ENCODE results near the gene SIGLEC14.
"Not testable (repeated sequence)": the region's sequence is repeated elsewhere in the genome, so short reads cannot be mapped to it uniquely, and the experiment has no call there.

SIGLEC14 gene

DNA sequence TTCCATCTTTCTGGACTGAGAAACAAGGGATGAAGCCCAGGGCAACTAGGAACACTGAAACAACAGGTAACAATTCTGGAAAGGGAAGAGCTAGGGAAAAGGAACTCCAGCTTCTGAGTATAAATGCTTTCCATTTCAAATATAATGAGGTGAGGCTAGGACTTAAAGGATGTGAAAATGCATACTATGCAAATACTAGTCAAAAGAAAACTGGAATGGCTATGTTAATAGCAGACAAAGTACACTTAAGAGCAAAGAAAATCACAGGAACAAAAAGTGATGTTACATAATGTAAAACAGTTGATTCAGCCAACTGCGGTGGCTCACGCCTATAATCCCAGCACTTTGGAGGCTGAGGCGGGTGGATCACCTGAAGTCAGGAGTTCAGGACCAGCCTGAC is 6.2 kb downstream of the SIGLEC14 start:
- in situ Hi-C loops (cut with MboI; ENCODE audit: low pct_unique_long_range_greater_than_20kb, low sequenced_read_pairs, unreplicated experiment): no loop called here

DNA sequence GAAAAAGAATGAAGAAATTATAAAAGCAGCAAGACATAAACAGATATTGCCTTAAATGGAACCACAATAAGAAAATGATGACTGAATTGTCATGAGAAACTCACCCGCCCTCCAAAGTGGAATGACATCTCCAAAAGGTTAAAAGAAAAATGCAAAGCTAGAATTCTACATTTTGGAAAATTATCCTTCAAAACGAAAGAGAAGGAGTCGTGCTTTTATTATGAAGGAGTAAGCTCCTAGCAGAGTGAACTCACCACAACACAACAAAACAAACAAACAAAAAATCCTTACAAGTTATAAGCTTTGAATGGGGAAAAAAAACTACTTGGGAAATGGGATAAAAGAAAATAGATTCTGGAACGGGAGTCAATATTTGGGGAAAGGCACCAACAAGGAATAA is 6.7 kb downstream of the SIGLEC14 start:
- TF ChIP-seq, protein P1, sequence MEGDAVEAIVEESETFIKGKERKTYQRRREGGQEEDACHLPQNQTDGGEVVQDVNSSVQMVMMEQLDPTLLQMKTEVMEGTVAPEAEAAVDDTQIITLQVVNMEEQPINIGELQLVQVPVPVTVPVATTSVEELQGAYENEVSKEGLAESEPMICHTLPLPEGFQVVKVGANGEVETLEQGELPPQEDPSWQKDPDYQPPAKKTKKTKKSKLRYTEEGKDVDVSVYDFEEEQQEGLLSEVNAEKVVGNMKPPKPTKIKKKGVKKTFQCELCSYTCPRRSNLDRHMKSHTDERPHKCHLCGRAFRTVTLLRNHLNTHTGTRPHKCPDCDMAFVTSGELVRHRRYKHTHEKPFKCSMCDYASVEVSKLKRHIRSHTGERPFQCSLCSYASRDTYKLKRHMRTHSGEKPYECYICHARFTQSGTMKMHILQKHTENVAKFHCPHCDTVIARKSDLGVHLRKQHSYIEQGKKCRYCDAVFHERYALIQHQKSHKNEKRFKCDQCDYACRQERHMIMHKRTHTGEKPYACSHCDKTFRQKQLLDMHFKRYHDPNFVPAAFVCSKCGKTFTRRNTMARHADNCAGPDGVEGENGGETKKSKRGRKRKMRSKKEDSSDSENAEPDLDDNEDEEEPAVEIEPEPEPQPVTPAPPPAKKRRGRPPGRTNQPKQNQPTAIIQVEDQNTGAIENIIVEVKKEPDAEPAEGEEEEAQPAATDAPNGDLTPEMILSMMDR (IDR thresholded peaks at IDR 0.05; ENCODE audit: extremely low read depth, insufficient read depth, missing control alignments): no peak
- in situ Hi-C loops (cut with MboI; ENCODE audit: low pct_unique_long_range_greater_than_20kb, low sequenced_read_pairs, unreplicated experiment): no loop called here
- DNase-seq (ENCODE audit: low spot score): no peak

More for the DNA sequence above, 6.2 kb downstream of the SIGLEC14 start:
- DNase-seq (ENCODE audit: low spot score): no peak
- TF ChIP-seq, protein P1 (IDR thresholded peaks at IDR 0.05; ENCODE audit: extremely low read depth, insufficient read depth, missing control alignments): no peak

DNA sequence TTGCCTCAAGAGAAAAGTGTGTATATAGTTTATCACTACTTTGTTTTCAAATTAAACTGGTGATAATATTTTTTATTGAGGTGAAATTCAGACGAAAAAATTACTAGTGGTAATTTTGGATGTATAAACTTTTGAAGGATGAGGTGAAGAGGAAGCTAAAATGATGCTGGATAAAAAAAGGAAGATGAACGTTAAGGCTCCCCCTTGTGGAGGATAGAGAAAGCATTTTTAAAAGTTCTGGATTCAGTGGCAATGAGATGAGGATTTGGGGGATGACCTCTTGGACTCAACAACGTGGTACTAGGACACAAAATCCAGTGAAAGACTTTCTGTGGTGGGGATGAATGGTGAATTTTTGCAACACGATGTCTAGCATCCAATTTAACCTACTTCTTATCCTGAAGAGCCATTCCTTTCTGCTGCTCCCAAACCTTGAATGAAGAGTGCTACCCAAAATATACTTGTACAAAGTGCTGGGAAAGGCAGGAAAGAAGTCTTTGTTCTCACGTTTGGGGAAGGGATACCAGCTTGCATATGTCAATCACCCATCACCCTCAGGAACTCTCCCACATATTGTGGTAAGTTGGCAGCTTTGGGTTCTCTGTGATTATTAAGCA is 9.2 kb downstream of the SIGLEC14 start:
- TF ChIP-seq, protein P1 (IDR thresholded peaks at IDR 0.05; ENCODE audit: extremely low read depth, insufficient read depth, missing control alignments): peak; percentile 43
- DNase-seq (ENCODE audit: low spot score): no peak
- in situ Hi-C loops (cut with MboI; ENCODE audit: low pct_unique_long_range_greater_than_20kb, low sequenced_read_pairs, unreplicated experiment): no loop called here

DNA sequence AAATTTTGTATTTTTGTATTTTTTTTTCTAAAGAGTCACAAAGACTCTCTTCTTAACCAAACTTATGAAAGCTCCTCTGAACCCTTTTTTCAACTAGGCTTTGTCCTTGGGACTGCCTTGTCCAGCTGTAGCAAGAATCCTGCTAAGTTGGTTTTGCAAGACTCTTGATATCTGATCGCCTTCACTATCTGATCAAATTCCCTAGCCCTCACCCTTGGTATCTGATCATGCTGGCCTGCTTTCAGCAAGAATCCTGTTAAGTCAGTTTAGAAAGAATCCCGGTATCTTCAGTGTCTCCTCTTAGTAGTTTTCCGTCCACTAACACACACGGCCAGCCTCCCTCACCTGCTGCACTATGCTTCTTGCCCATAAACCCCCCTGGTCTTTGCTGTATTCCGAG is 14.5 kb downstream of the SIGLEC14 start:
- TF ChIP-seq, protein P1 (IDR thresholded peaks at IDR 0.05; ENCODE audit: extremely low read depth, insufficient read depth, missing control alignments): no peak
- in situ Hi-C loops (cut with MboI; ENCODE audit: low pct_unique_long_range_greater_than_20kb, low sequenced_read_pairs, unreplicated experiment): no loop called here
- DNase-seq (ENCODE audit: low spot score): no peak

DNA sequence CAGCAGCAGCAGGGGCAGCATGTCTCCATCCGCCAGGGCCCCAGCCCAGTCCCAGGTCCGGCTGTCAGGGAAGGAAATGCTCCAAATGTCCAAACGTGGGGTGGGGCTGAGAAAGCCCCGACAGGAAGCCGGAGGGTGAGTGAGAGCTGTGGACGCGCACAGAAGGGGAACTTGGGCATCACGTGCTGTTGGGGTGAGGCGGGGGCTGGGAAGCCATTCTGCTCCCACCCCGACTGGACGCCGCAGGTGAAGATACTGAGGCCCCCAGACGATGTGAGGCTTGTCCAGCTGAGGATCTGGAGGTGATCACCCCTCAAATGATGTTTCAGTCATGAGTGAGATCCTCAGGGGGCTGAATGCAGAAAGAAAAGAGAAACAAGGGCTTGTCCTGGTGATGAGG is 16.3 kb downstream of the SIGLEC14 start, which contains the start of gene SIGLEC5:
TSS of gene SIGLEC5 (minus strand) at position 87 of the 400 bp plus-strand sequence. CDS start at position 21, 66 bp downstream.
- DNase-seq (ENCODE audit: low spot score); in situ Hi-C loops (cut with MboI; ENCODE audit: low pct_unique_long_range_greater_than_20kb, low sequenced_read_pairs, unreplicated experiment): not testable (repeated sequence)

DNA sequence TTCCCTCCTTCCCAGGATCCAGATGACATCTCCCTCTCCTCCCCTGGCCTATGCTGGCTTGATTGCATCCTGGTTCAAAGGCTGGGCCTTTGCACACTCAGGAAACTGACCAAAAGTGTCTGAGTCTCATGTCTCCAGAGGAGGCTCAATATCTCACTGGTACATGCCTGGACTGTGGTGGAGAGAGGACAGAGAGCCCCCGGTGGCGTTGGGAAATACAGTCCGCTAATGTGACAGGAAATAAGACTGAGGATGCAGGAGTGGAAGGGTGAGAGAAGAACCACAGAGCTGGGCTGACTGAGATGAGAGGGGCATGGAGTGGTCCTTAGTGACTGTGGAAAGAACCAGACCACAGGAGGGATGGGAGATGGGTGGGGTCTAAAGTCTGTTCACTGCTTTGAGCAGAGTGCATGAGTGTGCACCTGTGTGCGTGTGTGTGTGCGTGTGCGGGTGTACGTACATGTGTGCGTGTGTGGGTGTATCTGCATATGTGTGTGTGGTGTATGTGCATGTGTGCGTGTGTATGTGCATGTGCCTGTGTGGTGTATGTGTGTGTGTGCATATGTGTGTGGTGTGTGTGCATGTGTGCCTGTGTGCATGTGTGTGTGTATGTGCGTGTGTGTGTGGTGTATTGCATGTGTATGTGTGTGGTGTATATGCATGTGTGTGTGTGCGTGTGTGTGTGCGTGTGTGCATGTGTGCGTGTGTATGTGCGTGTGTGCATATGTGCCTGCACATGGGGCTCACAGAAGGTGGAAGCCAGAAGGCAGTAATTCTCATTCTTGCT is 18.3 kb downstream of the SIGLEC14 start:
- TF ChIP-seq, protein P1 (IDR thresholded peaks at IDR 0.05; ENCODE audit: extremely low read depth, insufficient read depth, missing control alignments): no peak
- DNase-seq (ENCODE audit: low spot score): no peak
- in situ Hi-C loops (cut with MboI; ENCODE audit: low pct_unique_long_range_greater_than_20kb, low sequenced_read_pairs, unreplicated experiment): no loop called here

DNA sequence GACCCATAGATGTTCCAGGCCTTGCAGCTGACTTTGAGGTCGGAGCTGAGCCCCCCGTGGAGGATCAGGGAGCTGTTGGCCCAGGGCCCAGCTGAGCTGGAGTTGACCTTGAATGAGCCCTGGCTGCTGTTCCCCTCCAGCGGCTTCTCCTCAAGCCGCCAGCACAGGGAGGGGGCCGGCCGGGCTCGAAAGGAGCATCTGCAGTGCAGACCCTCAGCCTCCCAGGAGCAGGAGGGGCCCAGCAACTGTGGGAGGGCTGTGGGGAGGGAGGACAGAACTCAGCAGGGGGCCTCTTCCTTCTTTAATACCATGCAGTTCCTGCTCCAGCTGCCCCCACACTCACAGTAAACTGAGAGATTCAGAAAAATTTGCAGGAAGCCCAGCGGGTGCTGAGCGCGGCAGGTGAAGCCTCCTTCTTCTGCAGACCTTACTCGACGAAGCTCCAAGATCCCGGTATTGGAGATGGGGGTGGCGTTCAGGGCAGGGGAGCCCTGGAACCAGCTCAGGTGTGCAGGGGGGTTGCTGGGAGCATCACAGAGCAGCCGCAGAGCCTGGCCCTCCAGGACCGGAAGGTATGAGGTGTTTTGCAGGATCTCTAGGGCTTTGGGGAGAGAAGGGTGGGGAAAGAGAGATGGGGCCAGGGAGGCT is 19.0 kb downstream of the SIGLEC14 start:
- in situ Hi-C loops (cut with MboI; ENCODE audit: low pct_unique_long_range_greater_than_20kb, low sequenced_read_pairs, unreplicated experiment): no loop called here

More for the DNA sequence above, 19.0 kb downstream of the SIGLEC14 start:
- TF ChIP-seq, protein P1 (IDR thresholded peaks at IDR 0.05; ENCODE audit: extremely low read depth, insufficient read depth, missing control alignments): no peak
- no peak for DNase-seq (ENCODE audit: low spot score)
